Pancreas (tissue), 10 donors: ENCODE measurements around the gene UBE2S. TPM values are rescaled to one million over a fixed set of nuclear protein-coding genes. Genes with fewer than 3 reads are reported as not detected.
A peak's percentile ranks its signal among the peaks of the same experiment; 100 is the strongest.
"Not testable (repeated sequence)": the region's sequence is repeated elsewhere in the genome, so short reads cannot be mapped to it uniquely, and the experiment has no call there.

Source experiments
- ATAC-seq, 4 donors: fragments of 200-7000 bp; cut with Tn5 transposase; one replicate each; pipeline versions ENCODE4 v1.8.0 to v1.9.1; 2020; ENCODE audit warnings: mild to moderate bottlenecking in 4 of 4, moderate library complexity in 4 of 4
- DNase-seq, 6 donors: peaks; one replicate each; pipeline ENCODE4 v3.0.0-alpha.2; 2020
- FAIRE-seq: peaks from 2 replicates; lab custom pipeline; 2012; peaks lifted over from hg19 to GRCh38; lab: Jason Lieb, UNC
- H3K27ac ChIP-seq, 4 donors: fragments of 200-600 bp; sonication (generic); 1 replicate in 3 of 4; 2 replicates in 1 of 4; pipeline versions ENCODE4 v1.5.0 to v1.8.0; 2020
- H3K27me3 ChIP-seq, 4 donors: fragments of 200-600 bp; one replicate each; pipeline ENCODE4 v1.8.0; 2021
- H3K36me3 ChIP-seq, 3 donors: fragments of 200-600 bp; sonication (generic) in 1 of 3; one replicate each; pipeline versions ENCODE4 v1.5.0 to v1.8.0; 2020 to 2021
- H3K4me1 ChIP-seq, 3 donors: fragments of 200-600 bp; one replicate each; pipeline ENCODE4 v1.8.0; 2021
- H3K4me3 ChIP-seq, 4 donors: fragments of 200-600 bp; sonication (generic) in 2 of 4; one replicate each; pipeline versions ENCODE4 v1.5.0 to v1.8.0; 2020 to 2021
- H3K9me3 ChIP-seq, 4 donors: fragments of 200-600 bp; one replicate each; pipeline ENCODE4 v1.8.0; 2021
- WGBS, 2 donors: extraction: QIAGEN DNeasy Blood & Tissue Kit; methylation state at CpG; one replicate each; pipeline ENCODE4 v1.1.7; 2013; 5-methylcytosine and 5-hydroxymethylcytosine counted together
- intact Hi-C, 3 donors: fragments of 100-400 bp; cut with DNase I; formaldehyde crosslinking; loops; one replicate each; pipeline versions ENCODE4 v1.11.1 to v1.14.2; 2022
- polyA plus RNA-seq, 2 donors: library from polyadenylated mRNA; stranded (reverse); fragments of 200-250 nt; gene quantifications; one replicate each; pipeline ENCODE4 v1.2.3, GENCODE V29; 2013
- total RNA-seq, 6 donors: library from RNA; stranded (reverse); fragmentation: NEBNext Ultra II Directional in 4 of 6; extraction: Animal tissue kit (Norgen Biotek cat#: 25700) in 4 of 6; gene quantifications; one replicate each; pipeline versions ENCODE4 v1.2.1 to v1.2.4, GENCODE V29; 2021 to 2023
- TF ChIP-seq, protein P1 (sequence below), 4 donors: fragments of 200-600 bp; sonication (generic) in 3 of 4; IDR thresholded peaks; one replicate each; pipeline versions ENCODE4 v1.5.0 to v1.8.0; 2021; ENCODE audit warnings: antibody characterized with exemption in 4 of 4
- donor health status: healthy with polysubstance abuse.
- donor health status: DM: no; HTN: no; CAD: no; lungs with moderate emphysema.
- donor health status: DM: no; HTN: no; CAD: no.
- donor health status: control.
- donor health status: control.
- donor health status: Bipolar disorder and iron deficiency.
- donor health status: DM: yes; HTN: yes; CAD: no.
- donor health status: DM: no; HTN: no; CAD: no.
- donor health status: DM: no; HTN: no; CAD: no.
- donor health status: DM: yes; HTN: yes; CAD: no.

Gene UBE2S
- total and polyA plus RNA-seq, 8 donors, result 2.0 to 7.3 (median 4.4) TPM

DNA sequence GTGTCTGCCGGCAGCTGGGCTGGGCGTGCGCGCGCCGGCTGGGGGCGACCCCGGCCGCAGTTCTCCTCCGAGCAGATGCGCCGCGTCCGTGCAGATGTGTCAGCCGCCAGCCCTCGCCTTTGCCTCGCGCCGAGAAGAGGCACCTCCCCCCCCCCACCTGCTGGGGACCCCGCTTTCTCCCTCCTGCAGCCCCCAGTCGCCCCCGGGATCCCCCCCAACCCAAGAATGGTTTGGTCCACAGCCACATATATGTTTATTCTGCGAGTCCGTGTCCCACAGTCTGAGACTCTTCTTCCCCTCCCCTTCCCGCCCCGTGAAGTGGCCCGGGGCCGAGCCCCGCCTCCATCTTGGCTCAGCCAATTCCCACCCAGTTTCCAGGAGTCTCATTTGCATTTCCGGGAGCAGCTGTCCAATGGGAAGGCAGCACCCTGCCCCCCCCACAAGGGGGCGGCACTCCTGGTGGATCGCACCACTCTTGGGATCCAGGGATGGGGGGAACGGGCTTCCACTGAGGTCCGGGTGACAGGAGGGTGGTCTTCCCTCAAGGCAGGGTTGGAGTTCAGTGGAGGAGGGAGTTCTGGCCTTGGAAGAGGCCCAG lies 45.3 kb upstream of the UBE2S start:
- Histone ChIP-seq H3K27me3 (peaks cover 0 to 3% (median 0%) of the 10 kb centered on the region in 4 donors), H3K4me1 (peaks cover 0 to 4% (median 0%) of the 10 kb centered on the region in 3 donors), H3K9me3 (no peaks in the 10 kb centered on the region), H3K4me3 (no peak overlapping the region), H3K36me3 (no peaks in the 10 kb centered on the region), H3K27ac (no peak overlapping the region)
- ATAC-seq (peak; percentile 39 to 81 (median 76)), DNase-seq (peak in 4 of 6 donors; percentile 47 to 68 (median 61)), FAIRE-seq (no peak)
- 37 to 38% methylated on average over 30 to 34 of the region's 34 CpGs for WGBS, 2 donors
- intact Hi-C loops, result no loop called here
- TF ChIP-seq, protein P1, sequence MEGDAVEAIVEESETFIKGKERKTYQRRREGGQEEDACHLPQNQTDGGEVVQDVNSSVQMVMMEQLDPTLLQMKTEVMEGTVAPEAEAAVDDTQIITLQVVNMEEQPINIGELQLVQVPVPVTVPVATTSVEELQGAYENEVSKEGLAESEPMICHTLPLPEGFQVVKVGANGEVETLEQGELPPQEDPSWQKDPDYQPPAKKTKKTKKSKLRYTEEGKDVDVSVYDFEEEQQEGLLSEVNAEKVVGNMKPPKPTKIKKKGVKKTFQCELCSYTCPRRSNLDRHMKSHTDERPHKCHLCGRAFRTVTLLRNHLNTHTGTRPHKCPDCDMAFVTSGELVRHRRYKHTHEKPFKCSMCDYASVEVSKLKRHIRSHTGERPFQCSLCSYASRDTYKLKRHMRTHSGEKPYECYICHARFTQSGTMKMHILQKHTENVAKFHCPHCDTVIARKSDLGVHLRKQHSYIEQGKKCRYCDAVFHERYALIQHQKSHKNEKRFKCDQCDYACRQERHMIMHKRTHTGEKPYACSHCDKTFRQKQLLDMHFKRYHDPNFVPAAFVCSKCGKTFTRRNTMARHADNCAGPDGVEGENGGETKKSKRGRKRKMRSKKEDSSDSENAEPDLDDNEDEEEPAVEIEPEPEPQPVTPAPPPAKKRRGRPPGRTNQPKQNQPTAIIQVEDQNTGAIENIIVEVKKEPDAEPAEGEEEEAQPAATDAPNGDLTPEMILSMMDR (IDR thresholded peaks at IDR 0.05), result no peak

DNA sequence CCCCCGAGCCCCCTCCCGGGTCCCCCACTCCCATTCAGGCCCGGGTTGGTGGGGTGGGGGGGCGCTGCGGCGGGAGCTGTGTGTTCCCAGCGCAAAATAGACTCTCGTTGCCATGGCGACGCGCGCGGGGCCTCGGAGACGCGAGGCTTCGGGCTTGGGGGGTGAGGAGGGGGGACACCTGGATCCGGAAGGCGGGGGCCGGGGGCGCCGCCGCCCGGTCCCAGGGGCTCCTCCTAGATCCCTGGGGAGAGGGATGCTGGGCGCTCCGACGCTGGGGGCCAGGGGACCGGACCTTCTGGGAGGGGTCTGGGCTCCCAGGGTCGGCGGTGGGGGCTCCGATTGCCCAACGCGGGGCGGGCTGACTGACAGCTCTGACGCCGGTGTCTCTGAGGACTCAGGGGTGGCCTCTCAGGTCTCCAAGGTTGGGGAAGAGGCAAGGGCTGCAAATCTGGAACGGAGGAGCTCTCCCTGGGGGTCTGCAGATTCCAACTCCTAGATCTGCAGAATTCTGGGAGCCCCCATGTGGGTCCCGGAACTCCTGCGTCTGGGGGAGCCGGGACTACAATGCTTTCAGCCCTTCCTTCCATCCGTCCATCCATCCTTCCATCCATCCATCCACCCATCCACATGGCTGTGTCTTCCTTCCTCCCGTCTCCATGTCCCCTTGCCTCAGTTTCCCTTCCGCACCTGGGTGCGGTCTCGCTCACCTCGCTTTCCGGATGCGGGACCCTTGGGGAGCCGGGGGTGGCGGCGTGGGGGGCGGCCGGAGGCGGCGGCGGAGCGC lies 44.6 kb upstream of the UBE2S start:
- no peaks in the 10 kb centered on the region for H3K36me3 ChIP-seq
- H3K9me3 ChIP-seq, result no peaks in the 10 kb centered on the region
- H3K27ac ChIP-seq, result no peak overlapping the region
- ATAC-seq, result peak in 1 of 4 donors; percentile 5
- H3K27me3 ChIP-seq, result peaks cover 0 to 3% (median 0%) of the 10 kb centered on the region in 4 donors
- intact Hi-C loops, result no loop called here
- peak overlapping the region in 1 of 4 donors; percentile 7 for H3K4me3 ChIP-seq
- WGBS, 2 donors, result 5 to 6% methylated on average over 47 to 57 of the region's 57 CpGs
- DNase-seq, result peak in 1 of 6 donors; percentile 77
- TF ChIP-seq, protein P1 (IDR thresholded peaks at IDR 0.05), result no peak
- no peak for FAIRE-seq
- peaks cover 0 to 4% (median 0%) of the 10 kb centered on the region in 3 donors for H3K4me1 ChIP-seq

DNA sequence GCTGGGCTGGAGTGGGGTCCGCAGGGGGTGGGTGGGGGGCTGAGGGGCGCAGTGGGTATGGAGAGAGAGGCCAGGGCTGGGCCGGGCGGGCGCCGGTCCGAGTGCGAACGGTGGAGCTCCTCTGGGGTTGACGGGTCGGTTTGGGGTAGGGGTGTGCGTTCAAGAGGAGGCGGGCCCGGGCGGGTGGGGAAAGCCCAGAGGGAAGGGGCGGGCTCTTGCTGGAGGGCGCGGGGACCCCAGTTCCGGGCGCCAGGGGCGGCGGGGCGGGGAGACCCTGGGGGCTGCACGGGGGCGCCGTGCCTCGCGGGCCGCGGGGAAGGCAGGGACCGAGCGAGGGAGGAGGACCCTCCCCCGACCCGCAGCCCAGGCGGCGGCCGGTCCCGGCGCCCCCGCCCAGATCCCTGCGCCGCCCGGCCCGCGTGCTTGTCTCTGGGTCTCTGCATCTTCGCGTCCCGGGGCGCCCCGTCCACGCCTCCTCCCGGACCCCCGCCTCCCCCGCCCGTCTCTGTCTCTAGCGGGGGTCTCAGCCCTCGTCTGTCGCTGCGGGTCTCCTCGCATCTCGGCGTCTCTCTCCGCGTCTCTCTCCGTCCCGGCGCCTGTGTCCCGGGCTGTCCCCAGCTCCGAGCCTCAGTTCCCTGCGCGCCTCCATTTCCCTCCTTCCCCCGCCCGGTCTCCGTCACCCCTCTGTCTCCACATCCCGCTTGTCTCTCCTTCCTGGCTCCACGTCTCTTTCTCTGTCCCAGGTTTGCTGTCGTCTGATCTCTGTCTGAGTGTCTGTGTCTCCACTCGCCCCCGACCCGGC lies 43.8 kb upstream of the UBE2S start:
- 2 to 4% methylated on average over 36 to 80 of the region's 80 CpGs for WGBS, 2 donors
- H3K4me3 ChIP-seq, result peak overlapping the region in 1 of 4 donors; percentile 7
- H3K27ac ChIP-seq, result no peak overlapping the region
- peak in 1 of 6 donors; percentile 55 for DNase-seq
- intact Hi-C loops, result no loop called here
- TF ChIP-seq, protein P1 (IDR thresholded peaks at IDR 0.05), result no peak
- peaks cover 0 to 4% (median 0%) of the 10 kb centered on the region in 3 donors for H3K4me1 ChIP-seq
- no peaks in the 10 kb centered on the region for H3K9me3 ChIP-seq
- H3K27me3 ChIP-seq, result peaks cover 0 to 3% (median 0%) of the 10 kb centered on the region in 4 donors
- H3K36me3 ChIP-seq, result no peaks in the 10 kb centered on the region
- ATAC-seq, result peak in 1 of 4 donors; percentile 4
- no peak for FAIRE-seq

DNA sequence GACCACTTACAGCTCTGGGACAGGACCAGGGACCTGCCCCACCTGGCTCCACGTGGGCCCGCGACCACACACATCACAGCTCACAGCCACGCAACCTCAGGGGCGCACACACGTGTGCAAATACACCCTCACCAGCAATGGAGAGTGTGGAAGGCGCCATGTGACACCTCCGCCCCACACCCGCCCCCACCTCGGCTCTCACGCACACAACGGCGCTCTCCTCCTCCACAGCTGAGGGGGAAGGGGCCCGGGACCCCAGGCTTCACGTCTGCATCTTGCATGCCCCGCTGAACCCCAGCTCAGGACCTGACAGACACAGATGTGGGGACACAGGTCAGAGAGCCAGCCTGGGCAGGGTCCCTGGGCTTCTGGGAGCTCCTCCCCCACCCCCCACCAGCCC lies 41.9 kb upstream of the UBE2S start:
- Histone ChIP-seq H3K4me1 (peaks cover 0 to 4% (median 0%) of the 10 kb centered on the region in 3 donors), H3K27me3 (peaks cover 0 to 7% (median 2%) of the 10 kb centered on the region in 4 donors), H3K4me3 (no peak overlapping the region), H3K27ac (no peak overlapping the region), H3K9me3 (no peaks in the 10 kb centered on the region), H3K36me3 (no peaks in the 10 kb centered on the region)
- FAIRE-seq (no peak), ATAC-seq (no peak), DNase-seq (peak in 1 of 6 donors; percentile 67)
- TF ChIP-seq, protein P1 (IDR thresholded peaks at IDR 0.05), result no peak
- WGBS, 2 donors, result 24% methylated on average over 16 of the region's 16 CpGs
- intact Hi-C loops, result no loop called here

DNA sequence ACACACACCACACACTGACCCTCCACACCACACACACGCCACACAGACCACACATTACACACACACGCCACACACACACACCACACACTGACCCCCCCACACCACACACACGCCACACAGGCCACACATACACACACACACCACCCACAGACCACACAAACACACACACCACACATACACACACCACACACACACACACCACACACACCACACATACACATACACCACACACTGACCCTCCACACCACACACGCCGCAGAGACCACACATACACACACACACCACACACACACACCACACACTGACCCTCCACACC lies 40.5 kb upstream of the UBE2S start:
- H3K4me3 ChIP-seq, DNase-seq, H3K4me1 ChIP-seq, H3K27me3 ChIP-seq, H3K36me3 ChIP-seq, ATAC-seq, intact Hi-C loops, FAIRE-seq, H3K27ac ChIP-seq, H3K9me3 ChIP-seq: not testable (repeated sequence)
- 72 to 90% methylated on average over 5 of the region's 5 CpGs for WGBS, 2 donors
